MM.1S (cell line): ENCODE data around the gene ABCC3.

Experiments
- DNase-seq: peaks from one replicate; pipeline ENCODE4 v3.0.0-alpha.2; 2015
- H2AFZ ChIP-seq: fragments of 300-600 bp; sonication (generic); 2 replicates; pipeline ENCODE4 v1.6.0; 2016; ENCODE audit warnings: antibody characterized with exemption, low read length
- H3F3A ChIP-seq: fragments of 300-600 bp; sonication (generic); 2 replicates; pipeline ENCODE4 v1.6.1; 2016; ENCODE audit warnings: mild to moderate bottlenecking, antibody characterized with exemption, low read length, moderate library complexity, mixed read lengths; ENCODE audit not compliant: insufficient read depth
- H3K27ac ChIP-seq: fragments of 300-600 bp; sonication (generic); 2 replicates; pipeline ENCODE4 v1.5.1; 2016; ENCODE audit warnings: mild to moderate bottlenecking, low read length
- H3K27me3 ChIP-seq: fragments of 300-600 bp; sonication (generic); replicated peaks from 2 replicates; pipeline ENCODE4 v1.6.0; 2016; ENCODE audit warnings: low read length; ENCODE audit not compliant: insufficient read depth
- H3K36me3 ChIP-seq: fragments of 300-600 bp; sonication (generic); replicated peaks from 2 replicates; pipeline ENCODE4 v1.6.1; 2016; ENCODE audit warnings: mild to moderate bottlenecking, low read length, mixed read lengths; ENCODE audit not compliant: insufficient read depth
- H3K4me1 ChIP-seq: fragments of 300-600 bp; sonication (generic); 2 replicates; pipeline ENCODE4 v1.6.1; 2016; ENCODE audit warnings: low read length, mixed read lengths
- H3K4me2 ChIP-seq: fragments of 300-600 bp; sonication (generic); 2 replicates; pipeline ENCODE4 v1.6.0; 2016; ENCODE audit warnings: low read depth, low read length
- H3K4me3 ChIP-seq: fragments of 300-600 bp; sonication (generic); 2 replicates; pipeline ENCODE4 v1.5.1; 2016; ENCODE audit warnings: low read length, mixed read lengths
- H3K79me2 ChIP-seq: fragments of 300-600 bp; sonication (generic); 2 replicates; pipeline ENCODE4 v1.6.1; 2016; ENCODE audit warnings: mixed run types, low read length, mixed read lengths
- H3K9ac ChIP-seq: fragments of 300-600 bp; sonication (generic); 2 replicates; pipeline ENCODE4 v1.6.1; 2016; ENCODE audit warnings: low read length, mixed read lengths
- H3K9me2 ChIP-seq: fragments of 300-600 bp; sonication (generic); replicated peaks from 2 replicates; pipeline ENCODE4 v1.6.1; 2016; ENCODE audit warnings: mild to moderate bottlenecking, low read length, mixed read lengths; ENCODE audit not compliant: insufficient read depth
- H3K9me3 ChIP-seq: fragments of 300-600 bp; sonication (generic); replicated peaks from 2 replicates; pipeline ENCODE4 v1.6.1; 2016; ENCODE audit warnings: mild to moderate bottlenecking, low read length, mixed read lengths; ENCODE audit not compliant: insufficient read depth
- H4K20me1 ChIP-seq: fragments of 300-600 bp; sonication (generic); 2 replicates; pipeline ENCODE4 v1.6.1; 2016; ENCODE audit warnings: mild to moderate bottlenecking, low read length, moderate library complexity, mixed read lengths; ENCODE audit not compliant: insufficient read depth
- EZH2 ChIP-seq: fragments of 300-600 bp; sonication (generic); optimal IDR thresholded peaks from 2 replicates; pipeline ENCODE3; 2017; ENCODE audit warnings: low read depth, mild to moderate bottlenecking, antibody characterized with exemption, low read length, mixed read lengths
- EZH2phosphoT487 ChIP-seq: fragments of 300-600 bp; sonication (generic); IDR thresholded peaks from 2 replicates; pipeline ENCODE4 v1.6.1; 2018; ENCODE audit warnings: antibody characterized with exemption, low read length
- TF ChIP-seq, protein P1 (sequence below): fragments of 300-600 bp; sonication (generic); IDR thresholded peaks from 2 replicates; pipeline ENCODE4 v1.5.1; 2016; ENCODE audit warnings: antibody characterized with exemption, low read length, mixed read lengths

Gene ABCC3

DNA sequence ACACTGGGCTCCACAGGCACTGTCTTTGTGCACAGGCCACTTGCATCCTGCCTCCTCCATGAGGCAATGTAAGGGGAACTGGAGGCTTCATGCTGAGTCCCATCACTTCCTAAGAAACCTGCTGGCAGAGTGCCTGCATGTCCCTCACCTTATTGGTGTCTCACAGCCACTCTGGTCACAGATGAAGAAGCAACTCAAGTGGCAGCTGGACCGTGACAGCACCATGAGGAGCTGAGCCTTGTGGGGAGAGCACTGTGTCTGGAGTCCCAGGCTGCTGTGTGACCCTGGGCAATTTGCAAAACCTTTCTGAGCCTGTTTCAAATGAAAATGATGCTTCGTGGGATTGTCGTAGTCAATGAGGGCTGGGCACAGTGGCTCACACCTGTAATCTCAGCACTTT is 53.6 kb downstream of the ABCC3 start:
- no peak overlapping the region for H3K9ac ChIP-seq
- H3K4me1 ChIP-seq, result no peaks in the 10 kb centered on the region
- no peak for DNase-seq
- no peaks in the 10 kb centered on the region for H3F3A ChIP-seq
- no peak overlapping the region for H3K4me3 ChIP-seq
- no peak overlapping the region for H2AFZ ChIP-seq
- H3K79me2 ChIP-seq, result no peaks in the 10 kb centered on the region
- H3K27me3 ChIP-seq, result no peaks in the 10 kb centered on the region
- H4K20me1 ChIP-seq, result no peaks in the 10 kb centered on the region
- H3K27ac ChIP-seq, result no peak overlapping the region
- TF ChIP-seq, protein P1, sequence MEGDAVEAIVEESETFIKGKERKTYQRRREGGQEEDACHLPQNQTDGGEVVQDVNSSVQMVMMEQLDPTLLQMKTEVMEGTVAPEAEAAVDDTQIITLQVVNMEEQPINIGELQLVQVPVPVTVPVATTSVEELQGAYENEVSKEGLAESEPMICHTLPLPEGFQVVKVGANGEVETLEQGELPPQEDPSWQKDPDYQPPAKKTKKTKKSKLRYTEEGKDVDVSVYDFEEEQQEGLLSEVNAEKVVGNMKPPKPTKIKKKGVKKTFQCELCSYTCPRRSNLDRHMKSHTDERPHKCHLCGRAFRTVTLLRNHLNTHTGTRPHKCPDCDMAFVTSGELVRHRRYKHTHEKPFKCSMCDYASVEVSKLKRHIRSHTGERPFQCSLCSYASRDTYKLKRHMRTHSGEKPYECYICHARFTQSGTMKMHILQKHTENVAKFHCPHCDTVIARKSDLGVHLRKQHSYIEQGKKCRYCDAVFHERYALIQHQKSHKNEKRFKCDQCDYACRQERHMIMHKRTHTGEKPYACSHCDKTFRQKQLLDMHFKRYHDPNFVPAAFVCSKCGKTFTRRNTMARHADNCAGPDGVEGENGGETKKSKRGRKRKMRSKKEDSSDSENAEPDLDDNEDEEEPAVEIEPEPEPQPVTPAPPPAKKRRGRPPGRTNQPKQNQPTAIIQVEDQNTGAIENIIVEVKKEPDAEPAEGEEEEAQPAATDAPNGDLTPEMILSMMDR, result no peak
- TF ChIP-seq EZH2phosphoT487 (no peak), EZH2 (no peak)
- no peaks in the 10 kb centered on the region for H3K9me3 ChIP-seq
- H3K4me2 ChIP-seq, result no peak overlapping the region
- no peaks in the 10 kb centered on the region for H3K9me2 ChIP-seq
- H3K36me3 ChIP-seq, result 0 out of 2 replicates have a peak, but pooled peaks cover under 1% of the 10 kb centered on the region

DNA sequence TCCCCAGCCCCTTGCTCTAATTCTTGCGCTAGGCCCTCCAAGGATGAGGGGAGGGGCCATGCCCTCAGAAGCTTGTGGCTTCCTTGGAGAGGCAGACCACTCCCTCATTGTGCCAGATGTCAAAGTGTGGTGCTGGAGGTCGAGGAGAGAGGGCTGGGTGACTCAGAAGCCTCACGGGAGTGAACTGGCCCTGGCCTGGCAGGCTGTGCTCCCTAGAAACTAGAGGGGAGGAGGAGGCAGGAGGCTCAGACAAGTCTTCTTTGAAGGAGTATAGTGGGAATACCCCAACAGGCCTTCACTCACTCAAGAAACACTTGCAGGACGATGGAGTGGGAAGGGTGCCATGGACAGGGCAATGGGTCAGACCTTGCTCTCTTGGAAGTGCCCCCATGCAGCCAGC is 54.6 kb downstream of the ABCC3 start:
- no peak overlapping the region for H2AFZ ChIP-seq
- peaks cover under 1% of the 10 kb centered on the region; the same call in 1 of the 2 replicates for H3K4me1 ChIP-seq
- DNase-seq, result no peak
- TF ChIP-seq EZH2 (no peak), EZH2phosphoT487 (no peak)
- TF ChIP-seq, protein P1, result no peak
- H3K27me3 ChIP-seq, result no peaks in the 10 kb centered on the region
- no peak overlapping the region for H3K4me2 ChIP-seq
- no peaks in the 10 kb centered on the region for H3K9me3 ChIP-seq
- no peak overlapping the region for H3K9ac ChIP-seq
- H3K9me2 ChIP-seq, result no peaks in the 10 kb centered on the region
- H3K27ac ChIP-seq, result no peak overlapping the region
- H3K79me2 ChIP-seq, result peaks cover 2% of the 10 kb centered on the region
- H3K4me3 ChIP-seq, result no peak overlapping the region
- no peaks in the 10 kb centered on the region for H3F3A ChIP-seq
- H4K20me1 ChIP-seq, result no peaks in the 10 kb centered on the region
- peaks cover 7% of the 10 kb centered on the region for H3K36me3 ChIP-seq

DNA sequence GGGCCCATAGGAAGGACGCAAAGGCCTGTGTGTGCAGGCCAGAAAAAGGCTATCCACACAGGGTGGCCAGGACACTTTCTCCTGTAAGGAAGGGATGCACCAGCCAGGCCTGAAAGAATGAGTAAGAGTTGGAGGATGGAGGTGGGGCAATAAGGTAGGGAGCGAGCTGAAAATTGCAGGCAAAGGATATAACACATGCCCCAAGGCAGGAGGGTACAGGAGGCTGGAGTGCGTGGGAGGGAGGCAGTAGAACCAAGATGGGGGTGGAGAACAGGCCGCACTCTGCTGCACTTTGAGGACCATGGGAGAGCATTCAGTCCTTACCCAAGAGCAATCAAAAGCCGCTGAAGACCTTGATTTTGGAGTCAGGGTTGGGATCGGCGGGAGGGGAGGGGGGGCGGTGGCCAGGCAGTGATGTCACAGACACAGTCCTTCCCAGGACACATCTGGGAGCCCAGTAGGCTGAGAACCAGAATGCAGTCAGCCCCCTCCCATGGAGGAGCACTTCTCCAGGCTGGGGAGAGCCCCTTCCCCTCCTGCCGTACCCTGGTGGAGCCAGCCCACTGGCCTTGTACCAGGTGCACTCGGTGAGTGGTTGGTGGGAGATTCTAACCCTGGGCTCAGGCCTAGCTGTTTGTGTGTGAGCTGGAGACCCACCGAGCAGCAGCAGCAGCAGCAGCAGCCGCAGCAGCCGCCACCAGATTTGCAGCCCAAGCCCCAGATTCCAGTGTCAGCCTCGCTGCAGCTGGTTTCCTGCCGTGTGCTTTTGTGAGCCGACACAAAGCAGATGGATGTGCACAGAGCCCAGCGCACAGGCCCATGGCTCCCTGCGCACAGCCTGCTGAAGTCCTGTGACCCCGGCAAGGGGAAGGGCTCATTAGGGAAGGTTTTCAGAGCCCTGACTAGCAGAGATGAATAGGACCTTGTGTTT is 55.5 kb downstream of the ABCC3 start:
- peaks cover 9% of the 10 kb centered on the region for H3K79me2 ChIP-seq
- H3K36me3 ChIP-seq, result peaks cover 12% of the 10 kb centered on the region
- TF ChIP-seq, protein P1, result no peak
- TF ChIP-seq EZH2phosphoT487 (no peak), EZH2 (no peak)
- no peak overlapping the region for H3K4me3 ChIP-seq
- H3K4me2 ChIP-seq, result no peak overlapping the region
- no peaks in the 10 kb centered on the region for H4K20me1 ChIP-seq
- H3K27ac ChIP-seq, result no peak overlapping the region
- H3K9me2 ChIP-seq, result no peaks in the 10 kb centered on the region
- no peak for DNase-seq
- no peaks in the 10 kb centered on the region for H3K27me3 ChIP-seq
- peaks cover 1% of the 10 kb centered on the region for H3F3A ChIP-seq
- H2AFZ ChIP-seq, result no peak overlapping the region
- no peak overlapping the region for H3K9ac ChIP-seq
- H3K9me3 ChIP-seq, result no peaks in the 10 kb centered on the region
- peaks cover 9% of the 10 kb centered on the region for H3K4me1 ChIP-seq
